GM18861 (cell line): ENCODE results near the gene JTB.
"Not testable (repeated sequence)": the region's sequence is repeated elsewhere in the genome, so short reads cannot be mapped to it uniquely, and the experiment has no call there.

Experiments used
- ATAC-seq: cut with Tn5 transposase; IDR thresholded peaks from one replicate; pipeline ENCODE4 v1.9.1; 2021; ENCODE audit not compliant: unreplicated experiment

The JTB gene

GRCh38 chr1:153977250-153978240 is at the start of gene JTB:
JTB (minus strand) TSS chr1:153977674; CDS start chr1:153977252, 422 bp downstream.
- peak; percentile 65 for ATAC-seq

GRCh38 chr1:154019940-154020339 is 42.5 kb upstream of the JTB start:
- no peak for ATAC-seq

DNA sequence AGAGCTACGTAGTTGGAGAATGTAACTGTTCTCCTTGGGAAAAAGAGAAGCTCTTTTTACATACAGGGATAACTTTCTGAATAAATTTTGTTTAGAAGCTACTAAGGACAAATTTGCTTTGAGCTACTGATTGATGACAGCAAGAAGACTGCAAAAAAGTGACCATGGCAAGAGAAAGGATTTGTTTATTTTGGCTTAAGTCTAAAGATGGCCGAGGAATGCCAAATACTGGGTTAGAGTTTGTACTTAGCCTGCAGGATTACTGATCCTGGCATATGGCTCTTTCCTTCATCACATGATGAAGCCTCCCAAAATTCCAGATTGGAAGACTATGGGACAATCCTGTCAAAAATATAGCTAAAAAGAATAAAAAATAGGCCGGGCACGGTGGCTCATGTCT is 41.8 kb upstream of the JTB start:
- ATAC-seq = no peak

DNA sequence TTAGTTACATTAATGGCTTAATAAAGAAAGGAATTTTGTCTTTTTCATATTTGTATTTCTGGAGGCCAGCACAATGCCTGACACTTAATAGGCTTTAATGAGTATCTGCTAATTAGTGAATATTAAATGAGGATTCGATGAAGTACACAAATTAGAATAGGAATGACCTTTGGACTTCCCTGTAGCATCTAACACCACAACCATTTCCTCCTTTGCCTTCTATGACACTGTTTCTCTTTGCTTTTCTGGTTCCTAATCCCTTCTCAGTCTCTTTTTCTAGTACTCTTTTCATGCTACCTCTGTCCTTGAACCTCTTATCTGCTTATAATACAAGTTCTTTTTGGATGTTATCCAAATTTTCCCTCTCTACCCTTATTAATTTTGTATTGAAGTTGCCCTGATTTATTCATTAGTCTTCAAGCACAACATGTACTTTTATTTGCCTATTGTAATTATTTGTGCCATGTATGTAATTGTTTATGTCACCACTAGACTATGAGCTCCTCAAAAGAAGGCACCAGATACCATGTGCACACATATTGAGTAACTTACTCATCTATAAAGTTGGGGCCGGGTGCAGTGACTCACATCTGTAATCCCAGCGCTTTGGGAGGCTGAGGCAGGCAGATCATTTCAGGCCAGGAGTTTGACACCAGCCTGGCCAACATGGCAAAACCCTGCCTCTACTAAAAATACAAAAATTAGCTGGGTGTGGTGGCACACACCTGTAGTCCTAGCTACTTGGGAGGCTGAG is 36.9 kb upstream of the JTB start:
- ATAC-seq = no peak

DNA sequence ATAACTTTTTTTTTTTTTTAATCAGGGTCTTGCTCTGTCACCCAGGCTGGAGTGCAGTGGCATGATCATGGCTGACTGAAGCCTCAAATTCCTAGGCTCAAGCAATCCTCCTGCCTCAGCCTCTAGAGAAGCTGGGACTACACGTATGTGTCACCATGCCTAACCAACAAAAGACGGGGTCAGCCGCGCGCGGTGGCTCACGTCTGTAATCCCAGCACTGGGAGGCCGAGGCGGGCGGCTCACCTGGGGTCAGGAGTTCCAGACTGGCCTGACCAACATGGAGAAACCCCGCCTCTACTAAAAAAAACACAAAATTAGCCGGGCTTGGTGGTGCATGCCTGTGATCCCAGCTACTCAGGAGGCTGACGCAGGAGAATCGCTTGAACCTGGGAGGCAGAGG is 35.1 kb upstream of the JTB start:
- ATAC-seq = not testable (repeated sequence)

DNA sequence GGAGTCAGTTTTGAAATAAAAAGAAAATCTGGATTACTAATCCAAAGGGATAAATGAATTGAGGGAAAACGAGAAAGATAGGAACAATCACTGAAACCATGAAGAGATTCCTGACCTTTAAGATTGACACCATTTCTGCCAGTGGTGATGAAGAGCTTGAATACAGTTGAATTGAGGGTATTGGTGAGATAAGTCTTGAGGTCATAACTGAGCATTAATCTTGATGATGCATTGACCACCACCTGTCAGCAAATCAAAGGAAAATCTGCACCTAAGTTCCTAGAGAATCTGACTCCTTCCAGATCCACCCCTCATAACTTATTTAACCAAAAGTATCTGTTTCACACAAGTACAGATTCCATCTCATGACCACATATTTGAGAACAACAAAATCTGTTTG is 34.7 kb upstream of the JTB start:
- ATAC-seq = no peak

- ATAC-seq = no peak
These were observed 28.7 kb upstream of the JTB start for GRCh38 chr1:154006136-154006535.

GRCh38 chr1:154000420-154000819 is 22.9 kb upstream of the JTB start:
- ATAC-seq = no peak

- not testable (repeated sequence) for ATAC-seq
These were observed 19.4 kb upstream of the JTB start for GRCh38 chr1:153996882-153997281.

DNA sequence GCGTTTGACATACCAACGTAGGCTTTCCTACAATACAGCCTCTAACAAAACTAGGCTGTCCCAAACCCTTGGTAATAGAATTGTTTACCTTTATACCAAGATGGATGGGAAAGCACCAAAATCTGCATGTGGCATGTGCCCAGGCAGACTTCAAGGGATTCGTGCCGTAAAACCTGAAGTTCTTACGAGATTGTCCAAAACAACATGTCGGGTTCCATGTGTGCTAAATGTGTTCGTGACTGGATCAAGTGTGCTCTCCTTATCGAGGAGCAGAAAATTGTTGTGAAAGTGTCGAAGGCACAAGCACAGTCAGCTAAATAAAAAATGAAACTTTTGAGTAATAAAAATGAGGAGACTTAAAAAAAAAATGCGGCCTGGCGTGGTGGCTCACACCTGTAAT is 18.2 kb upstream of the JTB start:
- no peak for ATAC-seq

DNA sequence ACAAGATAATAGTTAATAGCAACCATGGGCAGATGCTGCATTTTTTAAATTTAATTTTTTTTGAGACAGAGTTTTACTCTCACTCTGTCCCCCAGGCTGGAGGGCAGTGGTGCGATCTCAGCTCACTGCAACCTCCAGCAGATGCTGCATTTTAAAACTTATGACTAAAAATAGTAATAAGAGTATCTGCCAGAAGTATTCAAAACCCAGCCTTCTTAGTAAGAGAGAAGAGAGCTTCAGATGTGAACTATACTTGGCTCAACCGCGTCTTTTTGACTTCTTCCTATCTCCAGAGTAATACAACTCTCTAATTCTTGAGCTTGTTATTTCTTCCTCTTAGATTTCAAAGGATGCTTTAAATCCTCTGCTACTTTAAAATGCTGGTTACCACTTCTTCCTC is 17.7 kb upstream of the JTB start:
- no peak for ATAC-seq

GRCh38 chr1:153991806-153992205 is 14.3 kb upstream of the JTB start:
- ATAC-seq = no peak

- no peak for ATAC-seq
These were observed 13.7 kb upstream of the JTB start for GRCh38 chr1:153991151-153991630.

DNA sequence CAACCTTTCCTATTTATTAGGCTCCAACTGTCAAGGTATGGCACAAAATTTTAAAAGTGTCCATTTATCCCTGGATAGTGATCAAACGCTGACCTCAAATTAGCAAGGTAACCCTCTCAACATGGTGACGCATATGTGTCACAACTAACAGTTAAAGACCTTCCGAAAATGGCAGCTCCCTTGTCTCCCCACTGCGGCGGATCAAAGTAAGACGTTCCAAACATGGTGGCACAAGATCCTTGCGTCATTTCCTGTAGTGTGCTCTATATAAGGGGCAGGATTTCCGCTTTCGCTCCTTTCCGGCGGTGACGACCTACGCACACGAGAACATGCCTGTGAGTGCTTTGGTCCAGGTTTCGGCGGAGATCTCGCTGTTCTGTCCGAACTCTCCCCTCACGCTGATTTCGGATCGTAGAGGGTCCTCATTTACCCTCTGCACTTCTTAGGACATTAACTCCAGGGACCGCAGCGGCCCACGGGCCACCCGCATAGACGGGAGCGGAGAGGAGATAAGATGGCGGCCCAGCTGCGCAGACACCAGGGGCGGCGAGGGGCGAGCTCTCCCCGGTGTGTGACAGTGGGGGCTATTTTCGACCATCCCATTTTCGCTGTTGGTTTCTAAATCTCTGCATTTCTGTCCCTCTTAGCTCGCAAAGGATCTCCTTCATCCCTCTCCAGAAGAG is 13.1 kb upstream of the JTB start, which contains the start of gene RPS27:
Gene RPS27, plus strand, starts transcription at position 295 of the 683 bp plus-strand sequence. Its CDS starts 35 bp downstream, at position 330.
- peak; percentile 69 for ATAC-seq

- ATAC-seq = no peak
These were observed 10.1 kb upstream of the JTB start for GRCh38 chr1:153987621-153988020.

DNA sequence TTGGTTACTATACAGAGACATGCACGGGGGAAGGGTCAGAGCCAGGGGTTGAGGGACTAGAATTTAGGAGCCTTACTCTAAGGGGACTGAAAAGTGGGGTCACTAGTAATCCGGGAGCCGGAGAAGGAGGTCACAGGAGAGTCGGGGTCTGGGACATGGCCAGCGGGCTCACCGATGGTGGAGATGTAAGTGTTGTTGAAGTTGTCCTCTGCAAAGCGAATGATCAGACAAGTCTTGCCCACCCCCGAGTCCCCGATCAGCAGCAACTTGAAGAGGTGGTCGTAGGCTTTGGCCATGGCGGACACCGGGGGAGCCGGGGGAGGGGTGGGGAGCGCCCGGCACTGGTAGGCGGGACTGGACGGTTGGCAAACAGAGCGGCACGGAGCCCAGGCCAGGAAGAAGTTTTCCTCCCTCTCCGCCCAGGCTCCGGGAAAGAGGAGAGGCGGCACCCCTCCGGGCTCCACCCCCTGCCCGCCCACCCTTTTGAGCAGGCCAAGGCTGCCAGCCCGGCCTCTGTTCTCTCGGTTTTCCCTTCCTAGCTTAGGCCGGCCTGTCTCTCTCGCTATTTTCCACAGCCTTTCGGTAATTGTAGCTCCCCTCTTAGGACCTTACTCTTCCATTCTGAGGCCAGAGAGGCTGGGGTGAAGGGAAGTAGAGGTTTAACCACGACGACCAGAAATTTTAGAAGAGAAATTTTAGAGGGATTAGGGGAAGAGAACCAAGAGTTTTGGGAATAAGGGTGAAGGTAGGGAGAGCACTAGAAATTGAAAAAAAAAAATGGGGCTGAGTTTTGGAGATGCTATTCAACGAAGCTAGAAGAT is 8.7 kb upstream of the JTB start, which contains the start of gene RAB13:
Gene RAB13, minus strand, starts transcription at position 399 of the 821 bp plus-strand sequence. Its CDS starts 103 bp downstream, at position 296.
- ATAC-seq = no peak

- ATAC-seq = no peak
These were observed 8.0 kb upstream of the JTB start for GRCh38 chr1:153985341-153985912.

DNA sequence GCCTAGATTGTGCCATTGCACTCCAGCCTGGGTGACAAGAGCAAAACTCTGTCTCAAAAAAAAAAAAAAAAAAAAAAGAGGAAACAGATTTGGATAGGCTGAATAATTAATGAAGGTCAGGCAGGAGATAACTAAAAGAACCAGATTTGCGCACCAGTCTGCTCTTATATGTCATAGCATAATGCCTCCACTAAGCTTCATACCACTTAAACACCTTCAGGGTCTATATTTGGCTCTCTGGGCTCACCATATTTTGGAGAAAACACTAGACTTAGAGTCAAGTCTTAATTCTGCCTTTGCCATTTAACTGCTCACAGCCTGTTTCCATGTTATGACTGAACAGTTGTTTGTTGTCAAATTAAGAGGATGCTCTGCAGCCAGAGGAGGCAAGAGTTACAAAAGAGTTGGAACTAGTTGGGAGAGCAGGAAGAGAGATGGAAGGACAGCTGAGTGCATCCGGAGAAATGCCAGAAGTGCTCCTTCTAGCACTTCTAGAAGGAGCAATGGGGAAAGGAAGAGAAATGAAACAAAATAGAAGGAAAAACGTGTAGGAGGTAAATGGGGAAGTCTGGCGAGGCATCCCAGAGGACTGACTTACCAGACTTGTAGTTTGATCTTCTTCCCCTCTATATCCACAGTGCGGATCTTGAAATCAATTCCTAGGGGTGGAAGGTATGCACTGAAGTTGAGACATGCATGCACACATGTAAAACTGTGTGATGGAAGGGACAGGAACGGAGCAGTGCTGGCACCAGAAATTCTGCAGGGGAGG is 6.8 kb upstream of the JTB start:
- ATAC-seq = no peak

DNA sequence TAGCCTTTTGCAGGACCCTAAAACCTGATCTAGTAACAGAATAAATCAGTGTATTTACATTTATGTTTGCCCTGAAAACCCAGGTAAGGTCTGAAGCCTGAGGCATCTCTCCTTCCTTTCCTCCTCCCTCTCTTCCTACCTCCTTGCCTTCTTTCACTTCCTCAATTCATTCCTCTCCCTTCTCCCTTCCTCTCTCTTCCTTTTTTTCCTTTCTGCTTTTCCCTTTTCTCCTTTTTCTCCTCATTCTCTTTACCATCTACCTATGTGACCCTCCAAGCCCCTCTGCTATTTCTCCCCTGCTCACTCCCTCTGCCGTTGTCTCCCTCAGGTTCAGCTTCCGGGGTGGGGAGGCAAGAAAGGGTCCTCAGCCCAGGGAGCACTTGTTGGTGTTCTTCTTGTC is 4.3 kb upstream of the JTB start:
- ATAC-seq = not testable (repeated sequence)
